ENCODE measurements around the gene IFFO2.

- TF ChIP-seq CTCF (IDR thresholded peaks at IDR 0.05; ENCODE audit: insufficient read depth, low read depth, low read length) (no peak), EZH2 (IDR thresholded peaks at IDR 0.05; ENCODE audit: insufficient read depth, low read length) (no peak)
Measured at GRCh38 chr1:18929686-18930085, 26.8 kb downstream of the IFFO2 start.

Measured in astrocyte (in vitro differentiated cells and primary cell).